WI38 (cell line): ENCODE data around the gene HCFC1R1.

ENCODE experiments used
- H3K4me3 ChIP-seq: 2 replicates; pipeline ENCODE4 v1.5.1; 2011; ENCODE audit warnings: low read depth, mild to moderate bottlenecking, control low read depth, low read length
- CTCF ChIP-seq: IDR thresholded peaks from 2 replicates; pipeline ENCODE4 v1.5.1; 2012; ENCODE audit warnings: low read depth, mild to moderate bottlenecking, control low read depth, low read length

Gene HCFC1R1

DNA sequence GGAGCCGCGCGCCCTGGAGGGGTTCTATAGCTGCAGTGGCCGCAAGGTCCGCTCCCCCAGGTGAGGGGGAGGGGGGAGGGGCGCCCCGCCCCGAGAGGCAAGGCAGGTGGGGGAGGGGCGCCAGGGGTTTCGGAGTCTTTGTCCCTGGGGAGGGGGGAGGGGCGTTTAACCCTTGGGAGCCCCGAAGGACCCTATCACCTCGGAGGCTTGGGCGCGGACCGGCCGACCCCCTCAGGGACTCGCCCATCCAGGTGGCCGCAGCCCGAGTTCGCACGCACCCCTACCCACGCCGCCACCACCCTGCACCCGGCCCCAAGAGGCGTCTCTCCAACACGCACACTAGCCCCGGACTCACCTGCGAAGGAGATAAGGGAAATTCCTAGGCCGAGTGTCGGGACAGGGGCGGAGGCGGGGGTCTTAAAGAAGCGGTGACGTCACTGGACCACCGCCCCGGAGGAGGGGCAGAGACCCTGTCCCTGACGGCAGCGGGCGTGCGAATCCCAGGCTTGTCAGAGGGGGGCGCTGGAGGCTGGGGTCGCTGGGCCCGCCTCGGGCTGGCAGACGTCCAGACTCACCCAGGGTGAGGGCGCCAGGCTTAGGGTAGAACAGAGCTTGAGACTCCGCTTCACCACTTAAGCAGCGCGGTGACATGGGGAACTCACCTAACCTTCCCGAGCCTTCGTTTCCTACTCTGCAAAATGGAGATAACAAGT is 5.8 kb downstream of the HCFC1R1 start, which contains the start of gene CLDN6:
CLDN6 (minus strand) TSS at position 390 of the 713 bp plus-strand sequence. CDS start 2,162 bp downstream, outside the sequence.
- H3K4me3 ChIP-seq = no peak within 1 kb of the TSS
- TF ChIP-seq CTCF = no peak

GRCh38 chr16:3017344-3017743 is 6.4 kb downstream of the HCFC1R1 start:
- no peak overlapping the region for H3K4me3 ChIP-seq
- TF ChIP-seq CTCF = no peak

- no peak overlapping the region for H3K4me3 ChIP-seq
- no peak for TF ChIP-seq CTCF
These were observed 7.7 kb downstream of the HCFC1R1 start for GRCh38 chr16:3015865-3016521.

DNA sequence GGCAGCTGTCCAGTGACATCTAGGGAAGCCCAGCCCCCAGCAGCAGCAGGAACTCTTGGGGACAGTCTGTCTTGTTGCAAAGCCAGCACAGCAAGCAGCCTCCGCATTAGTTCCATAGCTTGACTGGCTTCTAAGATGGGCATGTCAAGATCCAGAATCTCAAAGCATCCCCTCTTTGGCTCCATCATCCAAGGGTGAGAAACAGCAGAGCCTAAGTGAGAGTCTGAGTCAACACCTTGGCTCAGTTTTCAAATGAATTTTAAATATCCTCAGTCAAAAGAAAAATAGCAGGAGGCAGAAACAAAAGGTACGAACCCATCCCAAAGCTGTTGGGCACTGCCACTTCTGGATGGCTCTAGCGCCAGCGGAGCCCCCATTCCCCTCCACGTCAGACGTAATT is 8.8 kb downstream of the HCFC1R1 start:
- H3K4me3 ChIP-seq = no peak overlapping the region
- no peak for TF ChIP-seq CTCF

GRCh38 chr16:3013998-3014690 is 9.6 kb downstream of the HCFC1R1 start:
- TF ChIP-seq CTCF = no peak
- no peak overlapping the region for H3K4me3 ChIP-seq

GRCh38 chr16:3013491-3013951 is 10.2 kb downstream of the HCFC1R1 start:
- no peak for TF ChIP-seq CTCF
- no peak overlapping the region for H3K4me3 ChIP-seq
